GM19455 (cell line): ENCODE results near the gene AMZ1.
A peak's percentile ranks its signal among the peaks of the same experiment; 100 is the strongest.
"Not testable (repeated sequence)": the region's sequence is repeated elsewhere in the genome, so short reads cannot be mapped to it uniquely, and the experiment has no call there.

Experiments used
- ATAC-seq: cut with Tn5 transposase; IDR thresholded peaks from one replicate; pipeline ENCODE4 v1.9.1; 2021; ENCODE audit not compliant: unreplicated experiment

AMZ1 gene

GRCh38 chr7:2710286-2710655 is 22.3 kb downstream of the AMZ1 start:
- ATAC-seq: peak; percentile 50

- peak; percentile 30 for ATAC-seq
Observed at GRCh38 chr7:2710901-2711551, 23.0 kb downstream of the AMZ1 start.

GRCh38 chr7:2711895-2712675 is 24.1 kb downstream of the AMZ1 start:
- no peak for ATAC-seq

GRCh38 chr7:2713370-2713769 is 25.4 kb downstream of the AMZ1 start:
- ATAC-seq: no peak

- no peak for ATAC-seq
Observed at GRCh38 chr7:2713978-2714377, 26.0 kb downstream of the AMZ1 start.

- ATAC-seq: no peak
Observed at GRCh38 chr7:2714636-2715035, 26.6 kb downstream of the AMZ1 start.

GRCh38 chr7:2715341-2716231 is 27.6 kb downstream of the AMZ1 start:
- no peak for ATAC-seq

- ATAC-seq: no peak
Observed at GRCh38 chr7:2716488-2716887, 28.5 kb downstream of the AMZ1 start.

GRCh38 chr7:2716906-2717292 is 28.9 kb downstream of the AMZ1 start:
- no peak for ATAC-seq

- no peak for ATAC-seq
Observed at GRCh38 chr7:2717293-2718261, 29.6 kb downstream of the AMZ1 start.

GRCh38 chr7:2718296-2718965 is 30.4 kb downstream of the AMZ1 start:
- no peak for ATAC-seq

GRCh38 chr7:2719007-2719406 is 31.0 kb downstream of the AMZ1 start:
- no peak for ATAC-seq

- no peak for ATAC-seq
Observed at GRCh38 chr7:2720024-2720423, 32.0 kb downstream of the AMZ1 start.

GRCh38 chr7:2721842-2722241 is 33.8 kb downstream of the AMZ1 start:
- ATAC-seq: no peak

- ATAC-seq: no peak
Observed at GRCh38 chr7:2722591-2722990, 34.6 kb downstream of the AMZ1 start.

- no peak for ATAC-seq
Observed at GRCh38 chr7:2723138-2723850, 35.3 kb downstream of the AMZ1 start.

- not testable (repeated sequence) for ATAC-seq
Observed at GRCh38 chr7:2724036-2724435, 36.0 kb downstream of the AMZ1 start.

- ATAC-seq: no peak
Observed at GRCh38 chr7:2724453-2725177, 36.6 kb downstream of the AMZ1 start.
